ENCODE results near the gene LRRC8E. TPM values are rescaled to one million over a fixed set of nuclear protein-coding genes. Genes with fewer than 3 reads are reported as not detected.

LRRC8E gene
- total and polyA plus RNA-seq, 8 donors: 2.6 to 6.1 (median 4.7) TPM

- H3K27ac ChIP-seq: no peak overlapping the region
- no peak for ATAC-seq
- intact Hi-C loops (cut with DNase I): loop anchor here in 2 of 3 donors (5.0 to 10.0 kb wide), 2 partner anchors 69 to 71 kb away; no protein-coding TSS in a partner anchor
- no peak overlapping the region for H3K4me3 ChIP-seq
- TF ChIP-seq CTCF (IDR thresholded peaks at IDR 0.05): no peak
- peak in 2 of 6 donors; percentile 59 to 79 for DNase-seq
- H3K27me3 ChIP-seq: no peaks in the 10 kb centered on the region
- H3K9me3 ChIP-seq: no peaks in the 10 kb centered on the region
- WGBS, 2 donors: 81 to 86% methylated on average over 31 of the region's 31 CpGs
- H3K36me3 ChIP-seq: peaks cover 0 to 6% (median 0%) of the 10 kb centered on the region in 3 donors
- FAIRE-seq: no peak
- peaks cover 6 to 21% (median 9%) of the 10 kb centered on the region in 3 donors for H3K4me1 ChIP-seq
Measured at GRCh38 chr19:7923295-7924191, 35.2 kb downstream of the LRRC8E start.

DNA sequence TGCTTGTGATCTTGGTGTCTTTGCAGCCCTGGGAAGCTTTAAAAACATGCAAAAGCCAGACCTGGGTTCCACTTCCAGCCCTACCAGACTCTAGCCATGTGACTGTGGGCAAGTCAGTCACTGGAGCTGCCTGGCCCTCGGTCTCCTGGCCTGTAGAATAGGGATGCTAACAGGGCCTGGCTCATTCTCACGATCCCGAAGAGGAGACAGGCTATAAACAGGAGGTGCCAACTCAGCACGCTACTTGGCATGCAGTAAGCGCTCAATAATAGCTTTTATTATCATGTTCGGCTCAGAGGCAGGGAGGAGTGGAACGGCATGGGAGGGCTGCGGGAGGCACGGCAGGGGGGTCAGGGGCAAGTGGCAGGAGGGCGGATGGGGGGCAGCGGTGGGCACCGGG, 35.9 kb downstream of the LRRC8E start:
- intact Hi-C loops (cut with DNase I): loop anchor here in 2 of 3 donors (5.0 to 10.0 kb wide), 2 partner anchors 69 to 72 kb away; no protein-coding TSS in a partner anchor
- peaks cover 6 to 21% (median 9%) of the 10 kb centered on the region in 3 donors for H3K4me1 ChIP-seq
- no peak for DNase-seq
- H3K27me3 ChIP-seq: no peaks in the 10 kb centered on the region
- H3K9me3 ChIP-seq: no peaks in the 10 kb centered on the region
- no peak for ATAC-seq
- TF ChIP-seq CTCF (IDR thresholded peaks at IDR 0.05): no peak
- WGBS, 2 donors: 65 to 69% methylated on average over 10 to 12 of the region's 12 CpGs
- peaks cover 0 to 6% (median 0%) of the 10 kb centered on the region in 3 donors for H3K36me3 ChIP-seq
- H3K4me3 ChIP-seq: no peak overlapping the region
- H3K27ac ChIP-seq: no peak overlapping the region
- FAIRE-seq: no peak

- DNase-seq (peak in 3 of 6 donors; percentile 31 to 80 (median 55)), FAIRE-seq (no peak), ATAC-seq (no peak)
- Histone ChIP-seq H3K27ac (no peak overlapping the region), H3K36me3 (peaks cover 0 to 6% (median 0%) of the 10 kb centered on the region in 3 donors), H3K9me3 (no peaks in the 10 kb centered on the region), H3K27me3 (no peaks in the 10 kb centered on the region), H3K4me1 (peaks cover 6 to 21% (median 9%) of the 10 kb centered on the region in 3 donors), H3K4me3 (peak overlapping the region in 2 of 4 donors; percentile 43 to 48)
- intact Hi-C loops (cut with DNase I): loop anchor here in 2 of 3 donors (5.0 to 10.0 kb wide), 2 partner anchors 70 to 72 kb away; no protein-coding TSS in a partner anchor
- WGBS, 2 donors: 21 to 24% methylated on average over 19 to 31 of the region's 34 CpGs
- TF ChIP-seq CTCF (IDR thresholded peaks at IDR 0.05): no peak
Measured at GRCh38 chr19:7924651-7925170, 36.4 kb downstream of the LRRC8E start.

- Histone ChIP-seq H3K4me3 (peak overlapping the region; percentile 7 to 48 (median 28)), H3K27ac (no peak overlapping the region), H3K4me1 (peaks cover 6 to 21% (median 9%) of the 10 kb centered on the region in 3 donors), H3K27me3 (no peaks in the 10 kb centered on the region), H3K9me3 (no peaks in the 10 kb centered on the region), H3K36me3 (peaks cover 0 to 6% (median 0%) of the 10 kb centered on the region in 3 donors)
- peak; percentile 39 to 89 (median 73) for DNase-seq
- intact Hi-C loops (cut with DNase I): loop anchor here in 1 of 3 donors (10.0 kb wide), 1 partner anchor 71 kb away; no protein-coding TSS in a partner anchor
- no peak for FAIRE-seq
- TF ChIP-seq CTCF (IDR thresholded peaks at IDR 0.05): peak; percentile 66 to 79 (median 75)
- ATAC-seq: no peak
- WGBS, 2 donors: 1% methylated on average over 34 to 98 of the region's 98 CpGs
Measured at GRCh38 chr19:7925171-7925851, 37.0 kb downstream of the LRRC8E start.

All from pancreas (tissue), 10 donors.